Hematopoietic multipotent progenitor cell treated with erythropoietin and hydrocortisone succinate and interleukin-3 and kit ligand, for 17 days (in vitro differentiated cells): ENCODE measurements around the gene ABLIM2.
"Not testable (repeated sequence)": the region's sequence is repeated elsewhere in the genome, so short reads cannot be mapped to it uniquely, and the experiment has no call there.

Source experiments
- DNase-seq: peaks from one replicate; pipeline ENCODE4 v3.0.0-alpha.2; 2015; ENCODE audit warnings: low spot score

ABLIM2 gene

GRCh38 chr4:7933651-7934510, 224.7 kb downstream of the ABLIM2 start:
- no peak for DNase-seq

DNA sequence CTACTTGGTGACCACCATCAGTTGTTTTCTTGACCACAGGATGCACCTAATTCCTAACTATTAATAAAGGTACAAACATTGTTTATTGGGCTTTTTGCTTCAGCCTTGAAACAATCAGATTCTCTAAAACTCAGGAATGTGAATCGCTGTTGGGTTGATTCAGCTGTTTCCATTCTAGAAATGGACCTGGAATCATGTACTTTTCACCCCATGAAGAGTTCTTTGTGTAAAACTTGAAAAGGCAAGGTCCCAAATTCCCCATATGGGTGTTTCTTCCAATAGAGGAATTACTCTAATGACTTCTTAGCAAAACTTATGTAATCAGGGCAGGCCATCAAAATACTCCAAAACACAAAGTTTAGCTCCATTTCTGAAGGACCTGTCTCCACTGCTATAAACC, 226.3 kb downstream of the ABLIM2 start:
- no peak for DNase-seq

- DNase-seq, result no peak
Measured at GRCh38 chr4:7929118-7929951, 229.3 kb downstream of the ABLIM2 start.

DNA sequence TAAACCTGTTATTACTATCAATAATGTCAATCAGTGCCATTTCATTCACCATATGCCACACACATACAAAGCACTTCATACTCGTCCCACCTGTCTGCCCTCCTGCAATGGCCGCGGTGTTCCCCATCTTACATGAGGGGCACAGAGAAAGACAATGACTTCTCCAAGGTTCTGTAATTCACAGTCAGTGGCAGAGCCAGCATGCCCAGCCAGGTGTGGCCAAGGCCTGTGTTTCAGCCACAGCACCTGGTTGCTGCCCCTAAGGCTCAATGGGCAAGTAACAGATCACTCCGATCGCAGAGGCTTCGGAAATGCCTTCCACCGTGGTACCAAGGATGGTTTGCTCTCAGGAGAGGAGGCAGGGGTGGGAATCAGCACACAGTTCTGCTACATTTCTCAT, 229.9 kb downstream of the ABLIM2 start:
- DNase-seq, result no peak

DNA sequence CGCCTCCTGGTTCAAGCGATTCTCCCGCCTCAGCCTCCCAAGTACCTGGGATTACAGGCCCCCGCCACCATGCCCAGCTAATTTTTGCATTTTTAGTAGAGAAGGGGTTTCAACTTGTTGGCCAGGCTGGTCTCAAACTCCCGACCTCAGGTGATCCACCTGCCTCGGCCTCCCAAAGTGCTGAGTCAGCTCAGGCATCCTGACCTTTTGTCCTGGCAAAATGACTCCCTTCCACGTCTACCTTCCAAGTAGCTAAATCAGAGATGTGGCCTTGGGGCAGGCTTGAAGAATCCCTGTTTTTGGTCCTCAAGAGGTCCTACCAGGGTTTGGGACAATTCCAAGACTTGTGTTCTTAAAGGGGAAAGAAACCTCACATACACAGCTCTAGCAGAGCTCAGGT, 231.8 kb downstream of the ABLIM2 start:
- DNase-seq, result no peak

DNA sequence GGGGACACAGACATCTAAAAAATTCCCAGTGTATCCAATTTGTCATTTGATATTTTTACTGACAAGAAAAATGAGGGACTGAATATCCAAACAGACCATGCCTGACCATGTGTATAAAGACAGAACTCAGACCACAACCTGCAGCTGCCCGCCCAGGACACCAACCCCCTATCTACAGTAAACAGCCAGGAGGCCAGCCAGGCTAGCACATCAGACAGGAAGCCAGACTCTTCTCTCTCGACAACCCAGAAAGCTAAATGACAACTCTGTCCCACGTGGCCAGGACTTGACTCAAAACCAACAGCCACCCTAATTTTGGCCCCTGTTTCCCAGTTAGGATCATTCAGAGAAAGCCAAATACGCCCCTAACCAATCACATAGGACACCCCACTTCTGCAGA, 234.0 kb downstream of the ABLIM2 start:
- no peak for DNase-seq

GRCh38 chr4:7924163-7924562, 234.4 kb downstream of the ABLIM2 start:
- DNase-seq, result no peak

GRCh38 chr4:7922466-7922865, 236.1 kb downstream of the ABLIM2 start:
- DNase-seq, result no peak

- DNase-seq, result no peak
Measured at GRCh38 chr4:7918981-7919380, 239.6 kb downstream of the ABLIM2 start.

GRCh38 chr4:7918187-7918586, 240.4 kb downstream of the ABLIM2 start:
- not testable (repeated sequence) for DNase-seq

DNA sequence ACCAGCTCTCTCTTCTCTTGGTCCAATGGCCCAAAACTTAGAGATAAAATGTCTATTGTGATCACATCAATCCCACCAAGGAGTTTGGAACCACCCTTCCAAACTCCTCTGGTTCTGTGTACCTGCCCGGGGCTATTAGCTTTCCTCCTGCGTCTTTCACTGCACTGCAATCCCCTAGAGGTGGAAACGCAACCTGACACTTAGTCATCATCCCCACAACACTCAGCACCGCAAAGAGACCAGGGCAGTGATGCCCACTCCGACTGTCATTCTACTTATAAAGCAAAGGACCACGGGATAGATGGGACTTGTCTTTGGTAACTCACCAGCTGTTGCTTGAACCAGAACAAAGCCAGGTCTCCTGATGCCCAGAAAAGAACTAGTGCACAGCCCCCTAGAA, 240.9 kb downstream of the ABLIM2 start:
- DNase-seq, result no peak

DNA sequence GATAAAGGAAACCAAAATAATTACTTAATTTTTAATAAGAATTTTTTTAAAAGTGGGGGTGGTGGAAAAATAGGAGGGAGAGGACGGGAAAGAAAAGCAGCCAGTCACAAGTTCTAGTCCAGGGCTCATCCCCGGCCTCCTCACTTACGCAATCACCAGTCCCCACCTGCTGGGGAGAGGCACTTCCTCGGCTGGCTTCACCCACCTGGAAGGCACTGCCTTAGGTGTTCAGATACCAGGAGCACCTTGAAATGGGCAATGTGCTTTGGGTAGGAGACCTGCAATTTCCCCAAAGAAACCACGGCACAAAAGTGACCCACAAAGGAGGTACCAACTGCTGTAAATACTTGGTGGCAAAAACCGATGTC, 242.8 kb downstream of the ABLIM2 start:
- no peak for DNase-seq
